DOHH2 (cell line): Measurements from ENCODE around the gene TRMT2A.

Source experiments
- EZH2phosphoT487 ChIP-seq: fragments of 200-600 bp; sonication (generic); IDR thresholded peaks from 2 replicates; pipeline ENCODE4 v1.6.1; 2017; ENCODE audit warnings: borderline replicate concordance, mild to moderate bottlenecking, antibody characterized with exemption, low read length, moderate library complexity, mixed read lengths
- TF ChIP-seq, protein P1 (sequence below): fragments of 200-600 bp; sonication (generic); IDR thresholded peaks from one replicate; pipeline ENCODE4 v1.5.1; 2014; ENCODE audit warnings: antibody characterized with exemption, mild to moderate bottlenecking, low read depth, low read length; ENCODE audit not compliant: poor library complexity, severe bottlenecking

DNA sequence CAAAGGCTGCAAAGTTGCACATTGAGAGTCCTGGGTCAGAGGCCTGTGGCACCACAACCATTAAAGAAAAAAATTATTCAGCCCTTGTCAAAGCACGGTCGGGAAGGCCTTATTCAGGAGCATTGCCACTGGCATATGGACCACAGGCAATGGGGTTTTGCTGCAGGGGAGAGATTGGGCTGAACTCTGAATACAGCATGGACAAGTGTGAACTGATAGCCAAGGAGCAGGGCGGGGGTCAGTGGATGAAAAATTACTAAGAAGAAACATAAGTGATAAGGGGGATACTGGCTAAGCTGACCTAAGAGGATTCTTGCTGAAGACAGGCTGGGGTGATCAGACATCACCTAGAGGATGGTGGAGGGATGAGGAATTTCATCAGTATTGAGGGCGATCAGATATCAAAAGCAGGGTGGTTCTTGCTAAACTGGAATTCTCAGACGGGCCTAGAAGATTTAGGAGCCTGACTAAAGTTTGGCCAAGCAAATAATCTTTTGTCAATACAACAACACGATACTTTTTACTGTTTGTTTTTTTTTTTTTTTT is 40.3 kb downstream of the TRMT2A start:
- TF ChIP-seq, protein P1, sequence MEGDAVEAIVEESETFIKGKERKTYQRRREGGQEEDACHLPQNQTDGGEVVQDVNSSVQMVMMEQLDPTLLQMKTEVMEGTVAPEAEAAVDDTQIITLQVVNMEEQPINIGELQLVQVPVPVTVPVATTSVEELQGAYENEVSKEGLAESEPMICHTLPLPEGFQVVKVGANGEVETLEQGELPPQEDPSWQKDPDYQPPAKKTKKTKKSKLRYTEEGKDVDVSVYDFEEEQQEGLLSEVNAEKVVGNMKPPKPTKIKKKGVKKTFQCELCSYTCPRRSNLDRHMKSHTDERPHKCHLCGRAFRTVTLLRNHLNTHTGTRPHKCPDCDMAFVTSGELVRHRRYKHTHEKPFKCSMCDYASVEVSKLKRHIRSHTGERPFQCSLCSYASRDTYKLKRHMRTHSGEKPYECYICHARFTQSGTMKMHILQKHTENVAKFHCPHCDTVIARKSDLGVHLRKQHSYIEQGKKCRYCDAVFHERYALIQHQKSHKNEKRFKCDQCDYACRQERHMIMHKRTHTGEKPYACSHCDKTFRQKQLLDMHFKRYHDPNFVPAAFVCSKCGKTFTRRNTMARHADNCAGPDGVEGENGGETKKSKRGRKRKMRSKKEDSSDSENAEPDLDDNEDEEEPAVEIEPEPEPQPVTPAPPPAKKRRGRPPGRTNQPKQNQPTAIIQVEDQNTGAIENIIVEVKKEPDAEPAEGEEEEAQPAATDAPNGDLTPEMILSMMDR: no peak
- no peak for TF ChIP-seq EZH2phosphoT487
